Activated naive CD4-positive, alpha-beta T cell treated with anti-CD3 and anti-CD28 coated beads for 36 hours (primary cell): ENCODE measurements around the gene VEPH1. TPM values are rescaled to one million over a fixed set of nuclear protein-coding genes. Genes with fewer than 3 reads are reported as not detected.

Source experiments
- CTCF ChIA-PET: fragments of 350-600 bp; sonication (Branson Sonifier 250); formaldehyde crosslinking; loops from one replicate; lab custom pipeline; 2021; ENCODE audit warnings: antibody characterized with exemption; lab: Charles Lee
- DNase-seq: peaks from one replicate; pipeline ENCODE4 v3.0.0-alpha.2; 2020
- H3K27ac Mint-ChIP-seq: one replicate; pipeline ENCODE4 v1.8.0; 2021; ENCODE audit warnings: mild to moderate bottlenecking, mixed read lengths
- H3K27me3 Mint-ChIP-seq: one replicate; pipeline ENCODE4 v1.8.0; 2021; ENCODE audit warnings: low read depth, mixed read lengths
- H3K36me3 Mint-ChIP-seq: one replicate; pipeline ENCODE4 v1.8.0; 2021; ENCODE audit warnings: low read depth, mixed read lengths
- H3K4me1 Mint-ChIP-seq: one replicate; pipeline ENCODE4 v1.8.0; 2021; ENCODE audit warnings: low read depth, mixed read lengths
- H3K4me3 Mint-ChIP-seq: one replicate; pipeline ENCODE4 v1.8.0; 2021; ENCODE audit warnings: mild to moderate bottlenecking, moderate library complexity, mixed read lengths
- H3K9me3 Mint-ChIP-seq: one replicate; pipeline ENCODE4 v1.8.0; 2021; ENCODE audit warnings: mixed read lengths
- intact Hi-C: fragments of 100-400 bp; cut with micrococcal nuclease; formaldehyde crosslinking; loops from one replicate; pipeline ENCODE4 v1.15.1; 2023
- total RNA-seq, 2 experiments: library from RNA; stranded (reverse); gene quantifications; one replicate each; pipeline ENCODE4 v1.2.3, GENCODE V29; 2021

Gene VEPH1
- total RNA-seq = not detected

GRCh38 chr3:157502916-157503595 is at the start of gene VEPH1:
TSS of gene VEPH1 (minus strand) at chr3:157503416. CDS start at chr3:157495349, 8,067 bp downstream.
- Mint-ChIP-seq H3K9me3 (no peaks in the 10 kb centered on the region), H3K4me3 (no peak within 1 kb of the TSS)
- CTCF ChIA-PET = no interaction called here

DNA sequence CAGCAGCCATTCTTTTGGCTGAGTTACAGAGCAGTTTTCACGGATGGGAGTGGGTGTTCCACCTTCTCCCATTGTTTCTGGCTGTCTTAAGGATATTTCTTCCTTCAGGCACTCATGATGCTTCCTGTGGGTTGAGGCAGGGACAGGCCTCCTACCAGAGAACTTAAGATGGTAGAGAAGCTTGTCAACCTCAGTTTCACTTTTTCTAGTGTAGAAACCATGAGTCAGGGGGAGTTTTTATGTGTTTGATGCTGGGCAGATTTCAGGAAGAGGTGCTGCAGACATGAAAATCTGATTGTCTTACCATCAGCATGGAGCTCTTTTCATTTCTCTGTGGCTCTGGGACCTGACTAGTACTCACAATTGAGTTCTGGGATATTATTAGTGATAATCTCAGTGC is 48.7 kb upstream of the VEPH1 start:
- Mint-ChIP-seq H3K27me3 (peaks cover 12% of the 10 kb centered on the region), H3K4me3 (no peak overlapping the region), H3K4me1 (peaks cover 2% of the 10 kb centered on the region), H3K9me3 (peaks cover 6% of the 10 kb centered on the region), H3K36me3 (no peaks in the 10 kb centered on the region), H3K27ac (no peak overlapping the region)
- CTCF ChIA-PET = interaction anchor here (0.7 kb wide), 1 partner anchor 13 kb away, joined by 3 read pairs; no protein-coding TSS in a partner anchor
- DNase-seq = peak; percentile 10
- intact Hi-C loops = no loop called here

More at GRCh38 chr3:157502916-157503595, at the start of gene VEPH1:
- peaks cover 29% of the 10 kb centered on the region for H3K27me3 Mint-ChIP-seq
- no peaks in the 10 kb centered on the region for H3K36me3 Mint-ChIP-seq
- H3K27ac Mint-ChIP-seq = no peak within 1 kb of the TSS
- intact Hi-C loops = no loop called here
- DNase-seq = no peak
- H3K4me1 Mint-ChIP-seq = peaks cover 10% of the 10 kb centered on the region

- CTCF ChIA-PET = no interaction called here
- peaks cover 17% of the 10 kb centered on the region for H3K27me3 Mint-ChIP-seq
- no peaks in the 10 kb centered on the region for H3K36me3 Mint-ChIP-seq
- DNase-seq = no peak
- peaks cover 2% of the 10 kb centered on the region for H3K4me1 Mint-ChIP-seq
- H3K27ac Mint-ChIP-seq = no peak overlapping the region
- no peak overlapping the region for H3K4me3 Mint-ChIP-seq
- intact Hi-C loops = no loop called here
- H3K9me3 Mint-ChIP-seq = peaks cover 6% of the 10 kb centered on the region
Observed at GRCh38 chr3:157549498-157549897, 46.3 kb upstream of the VEPH1 start.

GRCh38 chr3:157544501-157545130 is 41.4 kb upstream of the VEPH1 start:
- Mint-ChIP-seq H3K4me3 (no peak overlapping the region), H3K27me3 (peaks cover 39% of the 10 kb centered on the region), H3K27ac (no peak overlapping the region), H3K4me1 (no peaks in the 10 kb centered on the region), H3K9me3 (peaks cover 1% of the 10 kb centered on the region), H3K36me3 (no peaks in the 10 kb centered on the region)
- DNase-seq = no peak
- intact Hi-C loops = no loop called here
- CTCF ChIA-PET = interaction anchor here (0.8 to 0.9 kb wide), 2 partner anchors 12 to 28 kb away, joined by 3 to 4 read pairs; no protein-coding TSS in a partner anchor

DNA sequence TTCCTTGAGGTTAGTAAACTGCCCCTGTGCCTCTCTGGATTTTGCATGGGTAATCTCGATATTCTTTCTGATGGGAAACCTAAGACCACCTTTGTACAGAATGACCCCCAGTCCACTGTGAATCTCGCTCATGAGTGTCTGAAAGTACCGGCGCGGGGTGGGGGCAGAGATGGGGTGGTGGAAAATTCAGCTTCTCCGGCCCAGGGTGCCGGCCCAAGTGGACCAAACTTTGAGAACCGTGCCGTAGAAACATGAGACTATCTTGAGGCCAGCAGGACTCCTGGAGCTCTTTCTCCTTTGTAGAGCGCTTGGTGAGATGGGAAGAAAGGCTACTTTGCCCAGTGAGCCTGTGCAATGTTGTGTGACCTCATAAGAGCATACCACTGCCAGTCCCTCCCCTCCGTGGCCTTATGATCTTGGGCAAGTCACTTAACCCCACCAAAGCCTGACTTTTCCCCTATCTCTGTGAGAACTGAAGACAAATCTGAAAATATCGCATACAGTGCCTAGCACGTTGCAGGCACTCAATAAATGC is 40.4 kb upstream of the VEPH1 start:
- Mint-ChIP-seq H3K4me1 (no peaks in the 10 kb centered on the region), H3K36me3 (no peaks in the 10 kb centered on the region), H3K27me3 (peaks cover 37% of the 10 kb centered on the region), H3K27ac (no peak overlapping the region), H3K9me3 (peaks cover 1% of the 10 kb centered on the region), H3K4me3 (no peak overlapping the region)
- no peak for DNase-seq
- CTCF ChIA-PET = interaction anchor here (1.2 kb wide), 1 partner anchor 30 kb away, joined by 3 read pairs; no protein-coding TSS in a partner anchor
- intact Hi-C loops = no loop called here

- intact Hi-C loops = no loop called here
- H3K4me3 Mint-ChIP-seq = no peak overlapping the region
- H3K36me3 Mint-ChIP-seq = no peaks in the 10 kb centered on the region
- no peaks in the 10 kb centered on the region for H3K4me1 Mint-ChIP-seq
- CTCF ChIA-PET = interaction anchor here (1.2 to 1.3 kb wide), 2 partner anchors 31 to 46 kb away, joined by 3 read pairs; no protein-coding TSS in a partner anchor
- peaks cover 1% of the 10 kb centered on the region for H3K9me3 Mint-ChIP-seq
- H3K27ac Mint-ChIP-seq = no peak overlapping the region
- DNase-seq = no peak
- peaks cover 37% of the 10 kb centered on the region for H3K27me3 Mint-ChIP-seq
Observed at GRCh38 chr3:157542711-157543500, 39.7 kb upstream of the VEPH1 start.

DNA sequence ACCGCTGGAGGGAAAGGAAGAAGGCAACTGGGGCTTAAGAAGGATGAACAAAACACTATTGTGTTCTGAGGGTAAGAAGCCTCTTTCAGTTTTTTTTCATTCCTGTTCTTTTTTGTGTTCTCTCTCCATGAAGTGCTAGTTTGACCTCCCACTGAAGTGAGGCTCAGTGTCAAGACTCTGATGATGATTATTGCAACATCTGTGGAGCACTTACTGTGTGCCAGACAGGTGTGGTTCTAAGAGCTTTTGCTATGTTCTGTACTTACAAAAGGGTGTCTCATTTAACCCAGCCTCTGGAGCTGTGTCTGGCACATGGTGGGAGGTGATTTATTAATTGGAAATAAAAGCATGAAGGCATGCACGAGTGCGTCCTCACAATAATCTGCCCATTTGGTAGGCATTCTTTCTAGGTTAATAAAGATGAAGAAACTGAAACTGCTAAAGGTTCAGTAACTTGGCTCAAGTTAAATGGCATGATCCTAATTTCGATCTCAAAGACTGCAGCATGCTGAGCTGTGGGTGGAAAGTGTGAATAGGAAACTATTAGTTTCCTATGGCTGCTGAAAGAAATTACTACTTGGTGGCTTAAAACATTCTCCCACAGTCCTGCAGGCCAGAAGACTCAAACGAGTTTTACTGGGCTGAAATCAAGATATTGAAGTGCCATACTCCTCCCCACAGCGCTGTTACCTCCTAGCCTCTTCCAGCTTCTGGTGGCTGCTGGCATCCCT is 38.5 kb upstream of the VEPH1 start:
- peaks cover 34% of the 10 kb centered on the region for H3K27me3 Mint-ChIP-seq
- H3K4me3 Mint-ChIP-seq = no peak overlapping the region
- peaks cover 1% of the 10 kb centered on the region for H3K9me3 Mint-ChIP-seq
- DNase-seq = no peak
- CTCF ChIA-PET = interaction anchor here (1.3 kb wide), 1 partner anchor 45 kb away, joined by 3 read pairs; no protein-coding TSS in a partner anchor
- intact Hi-C loops = no loop called here
- H3K27ac Mint-ChIP-seq = no peak overlapping the region
- no peaks in the 10 kb centered on the region for H3K4me1 Mint-ChIP-seq
- H3K36me3 Mint-ChIP-seq = no peaks in the 10 kb centered on the region

DNA sequence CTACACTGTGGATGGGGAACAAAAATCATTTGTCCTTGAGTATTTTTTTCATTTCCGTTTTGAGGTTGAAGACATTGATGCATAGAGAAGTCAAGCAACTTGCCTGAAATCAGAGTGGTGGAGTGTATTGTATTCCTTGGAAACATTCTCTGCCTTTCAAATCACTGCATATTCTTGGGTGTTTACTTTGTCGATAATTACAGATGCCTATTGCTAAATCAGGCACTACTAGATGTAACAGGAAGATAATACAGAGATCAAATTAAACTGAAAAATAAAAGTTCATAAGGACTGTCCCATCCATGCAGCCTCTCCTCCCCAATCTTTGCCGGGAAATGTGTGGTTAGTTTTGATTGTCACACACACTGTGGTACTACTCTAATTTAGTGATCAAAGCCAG is 37.4 kb upstream of the VEPH1 start:
- Mint-ChIP-seq H3K27me3 (peaks cover 28% of the 10 kb centered on the region), H3K4me1 (no peaks in the 10 kb centered on the region), H3K36me3 (no peaks in the 10 kb centered on the region), H3K27ac (no peak overlapping the region), H3K4me3 (no peak overlapping the region), H3K9me3 (peaks cover 1% of the 10 kb centered on the region)
- CTCF ChIA-PET = no interaction called here
- no peak for DNase-seq
- intact Hi-C loops = no loop called here

DNA sequence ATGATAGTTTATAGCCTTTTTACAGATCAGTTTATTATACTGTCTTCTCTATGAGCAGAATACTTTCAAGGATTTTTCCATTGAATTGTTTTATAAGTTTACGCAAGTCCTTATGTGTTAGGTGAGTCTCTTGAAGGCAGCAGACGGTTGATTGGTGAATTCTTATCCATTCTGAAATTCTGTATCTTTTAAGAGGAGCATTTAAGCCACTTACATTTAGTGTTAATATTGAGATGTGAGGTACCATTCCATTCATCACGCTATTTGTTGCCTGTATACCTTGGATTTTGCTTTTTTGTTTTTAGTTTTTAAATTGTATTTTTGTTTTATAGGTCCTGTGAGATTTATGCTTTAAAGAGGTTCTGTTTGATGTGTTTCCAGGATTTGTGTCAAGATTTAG is 32.5 kb upstream of the VEPH1 start:
- H3K4me1 Mint-ChIP-seq = no peaks in the 10 kb centered on the region
- no peaks in the 10 kb centered on the region for H3K36me3 Mint-ChIP-seq
- no peak for DNase-seq
- peaks cover 5% of the 10 kb centered on the region for H3K27me3 Mint-ChIP-seq
- no peak overlapping the region for H3K27ac Mint-ChIP-seq
- CTCF ChIA-PET = interaction anchor here (0.8 kb wide), 1 partner anchor 67 kb away, joined by 3 read pairs; no protein-coding TSS in a partner anchor
- intact Hi-C loops = no loop called here
- no peaks in the 10 kb centered on the region for H3K9me3 Mint-ChIP-seq
- no peak overlapping the region for H3K4me3 Mint-ChIP-seq

DNA sequence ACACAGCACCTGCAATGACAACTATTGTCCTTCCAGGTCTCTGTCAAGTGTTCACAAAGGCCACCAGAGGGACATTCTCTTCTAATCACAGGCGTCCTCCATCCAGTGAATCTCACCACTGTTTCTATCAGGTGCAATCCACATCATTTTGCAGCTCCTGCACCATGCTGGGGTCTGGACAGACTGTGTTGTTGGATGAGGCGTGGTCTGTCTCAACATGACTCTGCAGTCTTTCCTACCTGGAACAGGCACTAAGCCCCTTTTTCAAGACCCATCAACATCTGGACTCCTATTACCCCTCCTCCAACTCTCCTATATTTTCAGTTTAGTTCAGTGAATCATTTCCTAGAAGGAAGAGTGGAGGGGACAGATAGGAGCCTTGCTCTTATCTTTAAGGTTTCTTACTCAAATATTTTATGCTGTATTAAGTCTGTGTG is 31.5 kb upstream of the VEPH1 start:
- no peaks in the 10 kb centered on the region for H3K9me3 Mint-ChIP-seq
- no peak for DNase-seq
- intact Hi-C loops = no loop called here
- H3K4me1 Mint-ChIP-seq = no peaks in the 10 kb centered on the region
- CTCF ChIA-PET = interaction anchor here (4.5 kb wide), 1 partner anchor 39 kb away, joined by 101 read pairs; no protein-coding TSS in a partner anchor
- H3K36me3 Mint-ChIP-seq = no peaks in the 10 kb centered on the region
- H3K4me3 Mint-ChIP-seq = no peak overlapping the region
- no peak overlapping the region for H3K27ac Mint-ChIP-seq
- peaks cover 4% of the 10 kb centered on the region for H3K27me3 Mint-ChIP-seq

GRCh38 chr3:157533298-157534070 is 30.3 kb upstream of the VEPH1 start:
- Mint-ChIP-seq H3K4me1 (no peaks in the 10 kb centered on the region), H3K9me3 (no peaks in the 10 kb centered on the region), H3K36me3 (no peaks in the 10 kb centered on the region), H3K4me3 (no peak overlapping the region), H3K27ac (no peak overlapping the region), H3K27me3 (no peaks in the 10 kb centered on the region)
- CTCF ChIA-PET = interaction anchor here (0.5 to 4.5 kb wide), 14 partner anchors 11 to 153 kb away, joined by 3 to 101 read pairs (median 4); no protein-coding TSS in a partner anchor
- intact Hi-C loops = loop anchor here (2.0 kb wide), 1 partner anchor 901 kb away; no protein-coding TSS in a partner anchor
- no peak for DNase-seq
